H1 (cell line): ENCODE measurements around the gene RCAN2.

ENCODE experiments used
- ATF3 ChIP-seq: IDR thresholded peaks from 2 replicates; pipeline ENCODE4 v1.6.1; 2011; ENCODE audit warnings: low read depth, mild to moderate bottlenecking, low read length; ENCODE audit not compliant: insufficient read depth
- CHD7 ChIP-seq: fragments of 300-600 bp; sonication (generic); IDR thresholded peaks from 2 replicates; pipeline ENCODE4 v1.7.1; 2012; ENCODE audit warnings: low read length, moderate library complexity, mild to moderate bottlenecking, inconsistent platforms; ENCODE audit not compliant: insufficient replicate concordance
- EZH2 ChIP-seq: fragments of 200-600 bp; sonication (generic); IDR thresholded peaks from 2 replicates; pipeline ENCODE4 v1.7.1; 2012; ENCODE audit warnings: low read depth, mild to moderate bottlenecking, moderate library complexity, low read length, inconsistent platforms; ENCODE audit not compliant: severe bottlenecking
- KDM1A ChIP-seq: fragments of 200-600, 300-600 bp; sonication (generic); IDR thresholded peaks from 2 replicates; pipeline ENCODE4 v1.7.1; 2016; ENCODE audit warnings: mild to moderate bottlenecking, low read length, borderline replicate concordance
- POLR2A ChIP-seq, 2 experiments: IDR thresholded peaks; 1 replicate in 1 of 2; 2 replicates in 1 of 2; pipeline ENCODE4 v1.6.1; 2011; ENCODE audit warnings: low read depth in 2 of 2, low read length in 2 of 2, mild to moderate bottlenecking in 2 of 2; ENCODE audit errors: control extremely low read depth in 1 of 2
- TF ChIP-seq, protein P1 (sequence below), 3 experiments: IDR thresholded peaks; 1 replicate in 2 of 3; 2 replicates in 1 of 3; pipeline versions ENCODE4 v1.5.1 to v1.6.1; 2011; ENCODE audit warnings: low read length in 3 of 3, mild to moderate bottlenecking in 3 of 3, inconsistent platforms in 2 of 3, low read depth in 1 of 3, moderate library complexity in 1 of 3; ENCODE audit not compliant: insufficient read depth in 1 of 3; ENCODE audit errors: control extremely low read depth in 1 of 3

- TF ChIP-seq POLR2A (IDR thresholded peaks at IDR 0.05; ENCODE audit: control extremely low read depth in 1 of 2, low read depth in 2 of 2, low read length in 2 of 2) (no peak), KDM1A (no peak), ATF3 (no peak), CHD7 (no peak), EZH2 (no peak)
- TF ChIP-seq, protein P1, sequence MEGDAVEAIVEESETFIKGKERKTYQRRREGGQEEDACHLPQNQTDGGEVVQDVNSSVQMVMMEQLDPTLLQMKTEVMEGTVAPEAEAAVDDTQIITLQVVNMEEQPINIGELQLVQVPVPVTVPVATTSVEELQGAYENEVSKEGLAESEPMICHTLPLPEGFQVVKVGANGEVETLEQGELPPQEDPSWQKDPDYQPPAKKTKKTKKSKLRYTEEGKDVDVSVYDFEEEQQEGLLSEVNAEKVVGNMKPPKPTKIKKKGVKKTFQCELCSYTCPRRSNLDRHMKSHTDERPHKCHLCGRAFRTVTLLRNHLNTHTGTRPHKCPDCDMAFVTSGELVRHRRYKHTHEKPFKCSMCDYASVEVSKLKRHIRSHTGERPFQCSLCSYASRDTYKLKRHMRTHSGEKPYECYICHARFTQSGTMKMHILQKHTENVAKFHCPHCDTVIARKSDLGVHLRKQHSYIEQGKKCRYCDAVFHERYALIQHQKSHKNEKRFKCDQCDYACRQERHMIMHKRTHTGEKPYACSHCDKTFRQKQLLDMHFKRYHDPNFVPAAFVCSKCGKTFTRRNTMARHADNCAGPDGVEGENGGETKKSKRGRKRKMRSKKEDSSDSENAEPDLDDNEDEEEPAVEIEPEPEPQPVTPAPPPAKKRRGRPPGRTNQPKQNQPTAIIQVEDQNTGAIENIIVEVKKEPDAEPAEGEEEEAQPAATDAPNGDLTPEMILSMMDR (IDR thresholded peaks at IDR 0.05; ENCODE audit: control extremely low read depth in 1 of 3, insufficient read depth in 1 of 3, low read depth in 1 of 3, low read length in 3 of 3), result no peak
Observed at GRCh38 chr6:46199387-46199786, 291.9 kb downstream of the RCAN2 start.
